ENCODE data around the gene CDKAL1. TPM values are rescaled to one million over a fixed set of nuclear protein-coding genes. Genes with fewer than 3 reads are reported as not detected.

CDKAL1 gene
- polyA plus RNA-seq, 2 of the 4 experiments (the other 2 are of a cell fraction) = 4.7 to 8.3 TPM

DNA sequence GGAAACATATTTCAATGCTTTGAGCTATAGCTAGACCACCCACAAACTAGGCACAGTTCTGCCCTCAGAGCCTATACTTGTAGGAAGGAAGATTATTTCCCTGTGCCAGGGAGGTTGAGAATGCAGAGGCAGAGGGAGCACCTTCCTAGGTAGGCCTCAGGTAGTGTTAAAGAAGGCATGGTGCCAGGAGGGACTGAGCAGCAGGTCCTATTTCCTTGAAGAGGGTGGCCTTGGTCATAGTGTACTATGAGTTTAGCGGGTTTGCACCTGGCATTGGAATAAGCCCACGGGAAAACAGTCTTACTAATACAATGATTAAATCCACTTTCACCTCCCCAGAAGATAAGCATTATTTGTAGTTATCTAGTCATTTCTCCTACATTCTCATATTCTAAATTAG lies 375.4 kb downstream of the CDKAL1 start:
- no peak for FAIRE-seq
- POLR2A ChIA-PET = no interaction called here
- DNase-seq (ENCODE audit: low read depth in 1 of 2, low spot score in 1 of 2) = no peak
- CTCF ChIA-PET = no interaction called here
- Histone ChIP-seq H3K9me3 (peaks cover 3% of the 10 kb centered on the region; the same call in 1 of the 3 replicates), H3K4me3 (no peak overlapping the region), H3K4me2 (no peak overlapping the region), H3K4me1 (peaks cover 4% of the 10 kb centered on the region; the same call in 2 of the 3 replicates), H3K27ac (no peak overlapping the region)
- TF ChIP-seq NR3C1 (IDR thresholded peaks at IDR 0.05) = no peak
- TF ChIP-seq, protein P1, sequence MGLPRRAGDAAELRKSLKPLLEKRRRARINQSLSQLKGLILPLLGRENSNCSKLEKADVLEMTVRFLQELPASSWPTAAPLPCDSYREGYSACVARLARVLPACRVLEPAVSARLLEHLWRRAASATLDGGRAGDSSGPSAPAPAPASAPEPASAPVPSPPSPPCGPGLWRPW (IDR thresholded peaks at IDR 0.05) = no peak
- TF ChIP-seq GATA3 (IDR thresholded peaks at IDR 0.05; ENCODE audit: borderline replicate concordance) = no peak
- TF ChIP-seq RCOR1 (IDR thresholded peaks at IDR 0.05; ENCODE audit: low read depth, low read length) = no peak
- no peak for TF ChIP-seq RNF2 (IDR thresholded peaks at IDR 0.05; ENCODE audit: borderline replicate concordance, low read depth)
- no peak for TF ChIP-seq RAD21 (conservative IDR thresholded peaks at IDR 0.05 in 1 of 2, IDR thresholded peaks at IDR 0.05 in 1 of 2)
- no peak for TF ChIP-seq ZC3H11A (IDR thresholded peaks at IDR 0.05)
- no peak for ATAC-seq
- 94% methylated on average over 2 of the region's 2 CpGs for WGBS (ENCODE audit: missing lambda C conversion rate)

GRCh38 chr6:20911712-20912111 lies 377.5 kb downstream of the CDKAL1 start:
- POLR2A ChIA-PET = no interaction called here

More at GRCh38 chr6:20911712-20912111, 377.5 kb downstream of the CDKAL1 start:
- peaks cover 1% of the 10 kb centered on the region; the same call in 2 of the 3 replicates for H3K4me1 ChIP-seq
- TF ChIP-seq MAX (IDR thresholded peaks at IDR 0.05) (no peak), TP53 (CRISPR knock-in tag; IDR thresholded peaks at IDR 0.05) (no peak), ZC3H11A (IDR thresholded peaks at IDR 0.05) (no peak), MAFK (IDR thresholded peaks at IDR 0.05; ENCODE audit: partially characterized antibody) (no peak), BHLHE40 (IDR thresholded peaks at IDR 0.05; ENCODE audit: low read depth, low read length) (no peak), CHD4 (IDR thresholded peaks at IDR 0.05; ENCODE audit: borderline replicate concordance) (no peak), POLR2A (IDR thresholded peaks at IDR 0.05; ENCODE audit: low read length) (no peak), HMGXB4 (CRISPR knock-in tag; IDR thresholded peaks at IDR 0.05; ENCODE audit: borderline replicate concordance) (no peak), KDM5A (IDR thresholded peaks at IDR 0.05) (no peak), HEYL (CRISPR knock-in tag; IDR thresholded peaks at IDR 0.05) (no peak), JUN (IDR thresholded peaks at IDR 0.05) (no peak), TFCP2L1 (CRISPR knock-in tag; IDR thresholded peaks at IDR 0.05) (no peak), REST (IDR thresholded peaks at IDR 0.05) (no peak), HDAC2 (IDR thresholded peaks at IDR 0.05) (no peak), HOXB5 (CRISPR knock-in tag; IDR thresholded peaks at IDR 0.05) (no peak), CEBPB (IDR thresholded peaks at IDR 0.05) (no peak)
- FAIRE-seq (no peak), DNase-seq (ENCODE audit: low read depth in 1 of 2, low spot score in 1 of 2) (no peak), ATAC-seq (no peak)
- H3K27ac ChIP-seq = no peak overlapping the region
- 84% methylated on average over 1 of the region's 1 CpG for WGBS (ENCODE audit: missing lambda C conversion rate)
- H3K9me3 ChIP-seq = peaks cover 5% of the 10 kb centered on the region; the same call in 1 of the 3 replicates
- H3K4me2 ChIP-seq = no peak overlapping the region
- CTCF ChIA-PET = no interaction called here
- H3K4me3 ChIP-seq = no peak overlapping the region
